AG09309 (cell line): ENCODE results near the gene SLC31A2.

Experiments
- DNase-seq: peaks from one replicate; pipeline ENCODE4 v3.0.0-alpha.2; 2010; ENCODE audit warnings: low read depth
- H3K4me3 ChIP-seq: 2 replicates; pipeline ENCODE4 v1.5.1; 2011; ENCODE audit warnings: mild to moderate bottlenecking, low read depth, low read length, moderate library complexity; ENCODE audit not compliant: control insufficient read depth
- CTCF ChIP-seq: IDR thresholded peaks from 2 replicates; pipeline ENCODE4 v1.5.1; 2011; ENCODE audit warnings: mild to moderate bottlenecking, low read depth, low read length, inconsistent platforms; ENCODE audit not compliant: insufficient read depth, control insufficient read depth; ENCODE audit errors: missing control alignments

Gene SLC31A2

GRCh38 chr9:113178087-113178486, 27.3 kb downstream of the SLC31A2 start:
- no peak for TF ChIP-seq CTCF
- peak; percentile 11 for DNase-seq
- H3K4me3 ChIP-seq = no peak overlapping the region

- no peak overlapping the region for H3K4me3 ChIP-seq
- TF ChIP-seq CTCF = no peak
- DNase-seq = no peak
Measured at GRCh38 chr9:113179839-113180238, 29.0 kb downstream of the SLC31A2 start.

- no peak for TF ChIP-seq CTCF
- no peak overlapping the region for H3K4me3 ChIP-seq
- DNase-seq = no peak
Measured at GRCh38 chr9:113181165-113181564, 30.4 kb downstream of the SLC31A2 start.

- no peak for DNase-seq
- no peak for TF ChIP-seq CTCF
- no peak overlapping the region for H3K4me3 ChIP-seq
Measured at GRCh38 chr9:113183956-113184488, 33.2 kb downstream of the SLC31A2 start.

GRCh38 chr9:113184539-113184938, 33.7 kb downstream of the SLC31A2 start:
- no peak overlapping the region for H3K4me3 ChIP-seq
- TF ChIP-seq CTCF = no peak
- DNase-seq = no peak

- no peak for TF ChIP-seq CTCF
- no peak for DNase-seq
- H3K4me3 ChIP-seq = no peak overlapping the region
Measured at GRCh38 chr9:113185271-113185670, 34.5 kb downstream of the SLC31A2 start.
